ENCODE results near the gene NDRG2.
"Not testable (repeated sequence)": the region's sequence is repeated elsewhere in the genome, so short reads cannot be mapped to it uniquely, and the experiment has no call there.

DNA sequence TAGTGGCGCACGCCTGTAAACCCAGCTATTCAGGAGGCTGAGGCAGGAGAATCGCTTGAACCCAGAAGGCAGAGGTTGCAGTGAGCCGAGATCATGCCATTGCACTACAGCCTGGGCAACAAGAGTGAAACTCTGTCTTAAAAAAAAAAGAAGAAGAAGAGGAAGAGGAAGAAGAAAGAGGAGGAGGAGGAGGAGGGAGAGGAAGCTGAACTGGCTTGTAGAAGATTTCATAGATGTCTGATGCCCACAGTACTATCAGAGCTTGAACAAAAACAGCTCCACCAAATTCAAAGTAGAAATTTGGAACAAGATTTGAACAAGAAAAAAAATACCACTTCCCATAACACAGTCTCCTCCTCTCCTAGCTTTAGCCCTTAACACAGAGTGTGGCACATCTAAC, 39.2 kb downstream of the NDRG2 start:
- not testable (repeated sequence) for TF ChIP-seq CEBPG (CRISPR knock-in tag; IDR thresholded peaks at IDR 0.05); CEBPG (tag; conservative IDR thresholded peaks at IDR 0.05 in 1 of 2, IDR thresholded peaks at IDR 0.05 in 1 of 2); SMAD3 (CRISPR knock-in tag; conservative IDR thresholded peaks at IDR 0.05); BRCA1 (IDR thresholded peaks at IDR 0.05); BRCA1 (CRISPR knock-in tag; IDR thresholded peaks at IDR 0.05); SMAD1 (IDR thresholded peaks at IDR 0.05; ENCODE audit: low read depth, low read length, partially characterized antibody); DIDO1 (tag; IDR thresholded peaks at IDR 0.05; ENCODE audit: low read depth); TAF1 (IDR thresholded peaks at IDR 0.05; ENCODE audit: control insufficient read depth, extremely low read depth, insufficient read depth, low read length, severe bottlenecking)
- TF ChIP-seq, protein P1, sequence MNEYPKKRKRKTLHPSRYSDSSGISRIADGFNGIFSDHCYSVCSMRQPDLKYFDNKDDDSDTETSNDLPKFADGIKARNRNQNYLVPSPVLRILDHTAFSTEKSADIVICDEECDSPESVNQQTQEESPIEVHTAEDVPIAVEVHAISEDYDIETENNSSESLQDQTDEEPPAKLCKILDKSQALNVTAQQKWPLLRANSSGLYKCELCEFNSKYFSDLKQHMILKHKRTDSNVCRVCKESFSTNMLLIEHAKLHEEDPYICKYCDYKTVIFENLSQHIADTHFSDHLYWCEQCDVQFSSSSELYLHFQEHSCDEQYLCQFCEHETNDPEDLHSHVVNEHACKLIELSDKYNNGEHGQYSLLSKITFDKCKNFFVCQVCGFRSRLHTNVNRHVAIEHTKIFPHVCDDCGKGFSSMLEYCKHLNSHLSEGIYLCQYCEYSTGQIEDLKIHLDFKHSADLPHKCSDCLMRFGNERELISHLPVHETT (CRISPR knock-in tag; conservative IDR thresholded peaks at IDR 0.05 in 1 of 2, IDR thresholded peaks at IDR 0.05 in 1 of 2): not testable (repeated sequence)
- TF ChIP-seq, protein P2, sequence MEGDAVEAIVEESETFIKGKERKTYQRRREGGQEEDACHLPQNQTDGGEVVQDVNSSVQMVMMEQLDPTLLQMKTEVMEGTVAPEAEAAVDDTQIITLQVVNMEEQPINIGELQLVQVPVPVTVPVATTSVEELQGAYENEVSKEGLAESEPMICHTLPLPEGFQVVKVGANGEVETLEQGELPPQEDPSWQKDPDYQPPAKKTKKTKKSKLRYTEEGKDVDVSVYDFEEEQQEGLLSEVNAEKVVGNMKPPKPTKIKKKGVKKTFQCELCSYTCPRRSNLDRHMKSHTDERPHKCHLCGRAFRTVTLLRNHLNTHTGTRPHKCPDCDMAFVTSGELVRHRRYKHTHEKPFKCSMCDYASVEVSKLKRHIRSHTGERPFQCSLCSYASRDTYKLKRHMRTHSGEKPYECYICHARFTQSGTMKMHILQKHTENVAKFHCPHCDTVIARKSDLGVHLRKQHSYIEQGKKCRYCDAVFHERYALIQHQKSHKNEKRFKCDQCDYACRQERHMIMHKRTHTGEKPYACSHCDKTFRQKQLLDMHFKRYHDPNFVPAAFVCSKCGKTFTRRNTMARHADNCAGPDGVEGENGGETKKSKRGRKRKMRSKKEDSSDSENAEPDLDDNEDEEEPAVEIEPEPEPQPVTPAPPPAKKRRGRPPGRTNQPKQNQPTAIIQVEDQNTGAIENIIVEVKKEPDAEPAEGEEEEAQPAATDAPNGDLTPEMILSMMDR (IDR thresholded peaks at IDR 0.05 in 2 of 3, conservative IDR thresholded peaks at IDR 0.05 in 1 of 3; ENCODE audit: insufficient read depth in 2 of 3, low read depth in 1 of 3, low read length in 3 of 3): not testable (repeated sequence)

Measured in K562 (cell line).